BJ (cell line): ENCODE data around the gene SLC25A45. TPM values are rescaled to one million over a fixed set of nuclear protein-coding genes. Genes with fewer than 3 reads are reported as not detected.

Source experiments
- CTCF ChIA-PET: fragments of 350-600 bp; formaldehyde crosslinking; extraction: SDS; loops from one replicate; lab custom pipeline; 2021; ENCODE audit warnings: antibody characterized with exemption, inconsistent platforms; lab: Yijun Ruan, JAX
- POLR2A ChIA-PET: fragments of 300-600 bp; sonication (Branson Sonifier 250); formaldehyde crosslinking; extraction: SDS; loops from one replicate; lab custom pipeline; 2021; ENCODE audit warnings: antibody characterized with exemption; lab: Charles Lee
- DNase-seq: peaks from one replicate; pipeline ENCODE4 v3.0.0-alpha.2; 2011; ENCODE audit warnings: low read depth
- H3K27me3 ChIP-seq: 2 replicates; pipeline ENCODE4 v1.6.0; 2011; ENCODE audit warnings: low read length; ENCODE audit not compliant: control insufficient read depth, insufficient read depth
- H3K36me3 ChIP-seq: 2 replicates; pipeline ENCODE4 v1.5.1; 2011; ENCODE audit warnings: low read length; ENCODE audit not compliant: control insufficient read depth, insufficient read depth
- H3K4me3 ChIP-seq: 2 replicates; pipeline ENCODE4 v1.5.1; 2011; ENCODE audit warnings: low read depth, mild to moderate bottlenecking, control low read depth, low read length
- polyA plus RNA-seq: library from polyadenylated mRNA; depleted of rRNA; stranded (reverse); fragments of >200 nt; gene quantifications from 2 replicates; pipeline ENCODE4 v1.2.3, GENCODE V29; 2011
- TF ChIP-seq, protein P1 (sequence below): IDR thresholded peaks from 2 replicates; pipeline ENCODE4 v1.5.1; 2011; ENCODE audit warnings: low read depth, mild to moderate bottlenecking, control low read depth, inconsistent platforms, low read length, moderate library complexity; ENCODE audit not compliant: insufficient read depth

SLC25A45 gene
- polyA plus RNA-seq, 1 experiment, result 2.1 TPM

DNA sequence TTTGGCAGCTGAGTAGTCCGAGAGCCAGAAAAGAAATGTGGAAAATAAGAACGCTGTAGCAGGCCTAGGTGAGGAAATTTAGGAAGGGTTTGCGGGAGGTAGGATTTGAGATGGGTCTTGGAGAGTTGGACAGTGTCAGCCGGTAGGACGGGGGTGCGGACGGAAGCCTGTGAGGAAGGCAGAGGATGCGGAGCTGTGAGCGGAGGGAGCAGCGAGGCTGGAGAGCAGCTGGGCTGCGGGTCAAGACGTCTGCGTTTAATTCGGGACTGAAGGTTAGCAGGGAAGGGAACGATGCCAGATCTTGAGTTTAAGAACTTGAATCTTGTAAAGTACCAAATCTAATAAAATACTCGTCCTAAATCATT lies 28.6 kb downstream of the SLC25A45 start:
- H3K4me3 ChIP-seq, result peak overlapping the region; percentile 52; the same call in 1 of the 2 replicates
- peaks cover 15% of the 10 kb centered on the region for H3K36me3 ChIP-seq
- CTCF ChIA-PET, result interaction anchor here (0.6 to 3.1 kb wide), 12 partner anchors 10 to 235 kb away, joined by 3 to 15 read pairs (median 3); partner anchors contain the start of gene CDC42EP2
- TF ChIP-seq, protein P1, sequence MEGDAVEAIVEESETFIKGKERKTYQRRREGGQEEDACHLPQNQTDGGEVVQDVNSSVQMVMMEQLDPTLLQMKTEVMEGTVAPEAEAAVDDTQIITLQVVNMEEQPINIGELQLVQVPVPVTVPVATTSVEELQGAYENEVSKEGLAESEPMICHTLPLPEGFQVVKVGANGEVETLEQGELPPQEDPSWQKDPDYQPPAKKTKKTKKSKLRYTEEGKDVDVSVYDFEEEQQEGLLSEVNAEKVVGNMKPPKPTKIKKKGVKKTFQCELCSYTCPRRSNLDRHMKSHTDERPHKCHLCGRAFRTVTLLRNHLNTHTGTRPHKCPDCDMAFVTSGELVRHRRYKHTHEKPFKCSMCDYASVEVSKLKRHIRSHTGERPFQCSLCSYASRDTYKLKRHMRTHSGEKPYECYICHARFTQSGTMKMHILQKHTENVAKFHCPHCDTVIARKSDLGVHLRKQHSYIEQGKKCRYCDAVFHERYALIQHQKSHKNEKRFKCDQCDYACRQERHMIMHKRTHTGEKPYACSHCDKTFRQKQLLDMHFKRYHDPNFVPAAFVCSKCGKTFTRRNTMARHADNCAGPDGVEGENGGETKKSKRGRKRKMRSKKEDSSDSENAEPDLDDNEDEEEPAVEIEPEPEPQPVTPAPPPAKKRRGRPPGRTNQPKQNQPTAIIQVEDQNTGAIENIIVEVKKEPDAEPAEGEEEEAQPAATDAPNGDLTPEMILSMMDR, result no peak
- H3K27me3 ChIP-seq, result peaks cover 5% of the 10 kb centered on the region
- no peak for DNase-seq
- POLR2A ChIA-PET, result interaction anchor here (0.6 to 1.0 kb wide), 2 partner anchors 12 to 20 kb away, joined by 3 to 4 read pairs; partner anchors contain the start of gene DPF2

GRCh38 chr11:65353376-65353775 lies 29.1 kb downstream of the SLC25A45 start:
- TF ChIP-seq, protein P1, result no peak
- Histone ChIP-seq H3K4me3 (no peak overlapping the region), H3K27me3 (peaks cover 5% of the 10 kb centered on the region), H3K36me3 (peaks cover 18% of the 10 kb centered on the region)
- ChIA-PET POLR2A (no interaction called here), CTCF (interaction anchor here (0.6 to 3.1 kb wide), 10 partner anchors 10 to 236 kb away, joined by 3 to 15 read pairs (median 3); partner anchors contain the start of gene CDC42EP2)
- no peak for DNase-seq

- DNase-seq, result no peak
- POLR2A ChIA-PET, result no interaction called here
- H3K36me3 ChIP-seq, result peaks cover 22% of the 10 kb centered on the region
- no peak overlapping the region for H3K4me3 ChIP-seq
- TF ChIP-seq, protein P1, result peak; percentile 35; the same call in 1 of the 2 replicates
- peaks cover 3% of the 10 kb centered on the region for H3K27me3 ChIP-seq
- CTCF ChIA-PET, result interaction anchor here (0.8 to 3.1 kb wide), 7 partner anchors 9 to 161 kb away, joined by 3 to 15 read pairs (median 4); partner anchors contain the start of gene CDC42EP2
Measured at GRCh38 chr11:65352783-65353182, 29.7 kb downstream of the SLC25A45 start.

DNA sequence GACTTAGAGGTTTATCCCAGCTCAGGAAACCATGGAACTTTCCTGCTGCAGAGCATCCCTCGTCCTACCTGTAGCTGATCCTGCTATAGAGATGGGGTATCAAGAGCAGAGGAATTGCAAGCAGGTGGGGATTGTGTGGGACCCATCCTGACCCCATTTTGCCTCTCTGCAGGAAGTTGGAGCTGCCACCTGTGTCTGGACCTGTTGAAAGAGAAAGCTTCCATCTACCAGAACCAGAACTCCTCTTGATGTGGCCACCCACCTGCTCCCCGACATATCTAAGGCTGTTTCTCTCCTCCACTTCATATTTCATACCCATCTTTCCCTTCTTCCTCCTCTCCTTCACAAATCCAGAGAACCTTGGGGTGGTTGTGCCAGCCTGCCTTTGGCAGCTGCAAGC lies 30.9 kb downstream of the SLC25A45 start:
- H3K36me3 ChIP-seq, result peaks cover 22% of the 10 kb centered on the region
- TF ChIP-seq, protein P1, result no peak
- no peak for DNase-seq
- H3K4me3 ChIP-seq, result no peak overlapping the region
- CTCF ChIA-PET, result interaction anchor here (0.6 to 3.1 kb wide), 4 partner anchors 8 to 158 kb away, joined by 4 to 15 read pairs (median 8); partner anchors contain the start of gene CDC42EP2
- peaks cover 3% of the 10 kb centered on the region for H3K27me3 ChIP-seq
- POLR2A ChIA-PET, result no interaction called here

GRCh38 chr11:65341856-65342255 lies 40.6 kb downstream of the SLC25A45 start:
- H3K27me3 ChIP-seq, result no peaks in the 10 kb centered on the region
- ChIA-PET POLR2A (interaction anchor here (0.6 kb wide), 1 partner anchor 12 kb away, joined by 4 read pairs; no protein-coding TSS in a partner anchor), CTCF (interaction anchor here (0.6 to 3.0 kb wide), 3 partner anchors 9 to 64 kb away, joined by 3 to 12 read pairs (median 3); no protein-coding TSS in a partner anchor)
- peaks cover 53% of the 10 kb centered on the region for H3K36me3 ChIP-seq
- DNase-seq, result no peak
- TF ChIP-seq, protein P1, result no peak
- no peak overlapping the region for H3K4me3 ChIP-seq
